ENCODE data around the gene NUP85. TPM values are rescaled to one million over a fixed set of nuclear protein-coding genes. Genes with fewer than 3 reads are reported as not detected.

The NUP85 gene
- total RNA-seq, 1 donor from 2014 or later: 21.2 TPM

Other genes starting within 250 kb of the NUP85 start
- 7.2 TPM for gene HID1, start 232.9 kb upstream of the NUP85 start, total RNA-seq
- 17.4 TPM for gene CDR2L, start 218.0 kb upstream of the NUP85 start, total RNA-seq
- 50.6 TPM for gene MRPL58, start 193.0 kb upstream of the NUP85 start, total RNA-seq
- 809 TPM for gene ATP5PD, start 158.7 kb upstream of the NUP85 start, total RNA-seq
- gene KCTD2, start 158.5 kb upstream of the NUP85 start, total RNA-seq: 23.1 TPM
- 8.4 TPM for gene SLC16A5, start 117.7 kb upstream of the NUP85 start, total RNA-seq
- gene ARMC7, start 95.7 kb upstream of the NUP85 start, total RNA-seq: 6.2 TPM
- 25.9 TPM for gene NT5C, start 73.9 kb upstream of the NUP85 start, total RNA-seq
- gene JPT1, start 51.2 kb upstream of the NUP85 start, total RNA-seq: 13.8 TPM
- gene SUMO2, start 22.7 kb upstream of the NUP85 start, total RNA-seq: 183 TPM
- 18.8 TPM for gene GGA3, start 55.9 kb downstream of the NUP85 start, total RNA-seq
- gene MRPS7, start 56.2 kb downstream of the NUP85 start, total RNA-seq: 115 TPM
- gene MIF4GD, start 65.6 kb downstream of the NUP85 start, total RNA-seq: 11.9 TPM
- 16.0 TPM for gene SLC25A19, start 83.8 kb downstream of the NUP85 start, total RNA-seq
- gene GRB2, start 200.0 kb downstream of the NUP85 start, total RNA-seq: 42.2 TPM